A549 (cell line): Measurements from ENCODE around the gene BARX1. TPM values are rescaled to one million over a fixed set of nuclear protein-coding genes. Genes with fewer than 3 reads are reported as not detected.

Source experiments
- ATAC-seq, 2 experiments: fragments of 200-7000 bp in 1 of 2; fragments of >200 bp in 1 of 2; cut with Nextera tagmentation in 1 of 2; cut with Tn5 transposase in 1 of 2; 3 replicates each; pipeline versions ENCODE4 v1.8.0 to v1.9.1; 2018 to 2020; ENCODE audit warnings: mild to moderate bottlenecking in 1 of 2, moderate library complexity in 1 of 2
- CTCF ChIA-PET: fragments of 300-600 bp; sonication (Branson Sonifier 250); formaldehyde crosslinking; extraction: SDS; loops from one replicate; lab custom pipeline; 2021; ENCODE audit warnings: antibody characterized with exemption, inconsistent platforms; lab: Yijun Ruan, JAX
- POLR2A ChIA-PET: fragments of 350-600 bp; formaldehyde crosslinking; extraction: SDS; loops from one replicate; lab custom pipeline; 2021; ENCODE audit warnings: antibody characterized with exemption, inconsistent platforms; lab: Yijun Ruan, JAX
- DNase-seq, 2 experiments: peaks; one replicate each; pipeline versions ENCODE4 v3.0.0 to v3.0.0-alpha.2; 2011 to 2016; ENCODE audit warnings: low read depth in 1 of 2, low spot score in 1 of 2
- FAIRE-seq: peaks from 2 replicates; lab custom pipeline; 2011; peaks lifted over from hg19 to GRCh38; lab: Jason Lieb, UNC
- H3K27ac ChIP-seq, 2 experiments: fragments of >200 bp; sonication (Bioruptor Twin); formaldehyde crosslinking; 3 replicates each; pipeline ENCODE4 v1.5.1; 2016 to 2017
- H3K4me1 ChIP-seq: fragments of >200 bp; sonication (Bioruptor Twin); formaldehyde crosslinking; 3 replicates; pipeline ENCODE4 v1.6.1; 2016
- H3K4me2 ChIP-seq: fragments of >200 bp; sonication (Bioruptor Twin); formaldehyde crosslinking; 3 replicates; pipeline ENCODE4 v1.6.1; 2016
- H3K4me3 ChIP-seq: fragments of >200 bp; sonication (Bioruptor Twin); formaldehyde crosslinking; 3 replicates; pipeline ENCODE4 v1.5.1; 2016
- H3K9me3 ChIP-seq: fragments of >200 bp; sonication (Bioruptor Twin); formaldehyde crosslinking; 3 replicates; pipeline ENCODE4 v1.6.1; 2016
- CBX2 ChIP-seq: fragments of 200-600 bp; sonication (generic); IDR thresholded peaks from 2 replicates; pipeline ENCODE4 v1.6.1; 2016; ENCODE audit warnings: low read depth, mild to moderate bottlenecking, borderline replicate concordance
- EHF ChIP-seq: fragments of 250-450 bp; sonication (Bioruptor Pico); IDR thresholded peaks from 2 replicates; pipeline ENCODE4 v1.5.0; 2020; ENCODE audit warnings: mild to moderate bottlenecking
- EHMT2 ChIP-seq: fragments of 200-600 bp; sonication (generic); IDR thresholded peaks from 2 replicates; pipeline ENCODE4 v1.6.1; 2016; ENCODE audit warnings: antibody characterized with exemption, low read depth, mild to moderate bottlenecking, moderate library complexity
- FOSB ChIP-seq: fragments of 250-450 bp; sonication (Bioruptor Pico); IDR thresholded peaks from 2 replicates; pipeline ENCODE4 v1.5.0; 2020; ENCODE audit warnings: mild to moderate bottlenecking, moderate library complexity
- FOXS1 ChIP-seq: fragments of 250-450 bp; sonication (Bioruptor Pico); IDR thresholded peaks from 2 replicates; pipeline ENCODE4 v1.5.0; 2020; ENCODE audit warnings: mild to moderate bottlenecking, moderate library complexity
- GATA3 ChIP-seq: IDR thresholded peaks from 2 replicates; pipeline ENCODE4 v1.6.1; 2012; ENCODE audit warnings: borderline replicate concordance
- HDAC2 ChIP-seq: fragments of 200-600 bp; sonication (generic); IDR thresholded peaks from 2 replicates; pipeline ENCODE4 v1.6.1; 2016
- HEYL ChIP-seq: fragments of 250-450 bp; sonication (Bioruptor Pico); IDR thresholded peaks from 2 replicates; pipeline ENCODE4 v1.8.0; 2021; ENCODE audit warnings: mild to moderate bottlenecking, moderate library complexity
- HMGXB4 ChIP-seq: fragments of 250-450 bp; sonication (Bioruptor Pico); IDR thresholded peaks from 2 replicates; pipeline ENCODE4 v1.5.0; 2021; ENCODE audit warnings: mild to moderate bottlenecking, moderate library complexity, borderline replicate concordance
- HOXB13 ChIP-seq: fragments of 250-450 bp; sonication (Bioruptor Pico); IDR thresholded peaks from 2 replicates; pipeline ENCODE4 v1.5.0; 2020; ENCODE audit warnings: low read depth, mild to moderate bottlenecking, moderate library complexity
- JUNB ChIP-seq: fragments of >200 bp; sonication (Bioruptor Twin); formaldehyde crosslinking; IDR thresholded peaks from 2 replicates; pipeline ENCODE4 v1.6.1; 2016
- MAZ ChIP-seq: fragments of 150-350 bp; IDR thresholded peaks from 2 replicates; pipeline ENCODE4 v1.6.1; 2014; ENCODE audit warnings: antibody characterized with exemption, low read depth, low read length, borderline replicate concordance
- NFE2L2 ChIP-seq: fragments of 150-350 bp; conservative IDR thresholded peaks from 2 replicates; pipeline ENCODE4 v1.6.1; 2014; ENCODE audit warnings: low read length
- NPAS2 ChIP-seq: fragments of 250-450 bp; sonication (Bioruptor Pico); IDR thresholded peaks from 2 replicates; pipeline ENCODE4 v1.8.0; 2022; ENCODE audit warnings: mild to moderate bottlenecking, moderate library complexity, borderline replicate concordance
- NR3C1 ChIP-seq: fragments of >200 bp; sonication (Bioruptor Twin); formaldehyde crosslinking; IDR thresholded peaks from 3 replicates; pipeline ENCODE4 v1.6.1; 2017
- POLR2AphosphoS2 ChIP-seq: conservative IDR thresholded peaks from 2 replicates; pipeline ENCODE4 v1.6.1; 2012; ENCODE audit warnings: low read length, improper control_type of control experiment, inconsistent platforms
- RAD21 ChIP-seq, 2 experiments: fragments of >200 bp in 1 of 2; sonication (Bioruptor Twin) in 1 of 2; formaldehyde crosslinking in 1 of 2; IDR thresholded peaks in 1 of 2; conservative IDR thresholded peaks in 1 of 2; 2 replicates in 1 of 2; 3 replicates in 1 of 2; pipeline ENCODE4 v1.6.1; 2012 to 2018; ENCODE audit warnings: inconsistent platforms in 1 of 2
- RARB ChIP-seq: fragments of 250-450 bp; sonication (Bioruptor Pico); IDR thresholded peaks from 2 replicates; pipeline ENCODE4 v1.8.0; 2021; ENCODE audit warnings: mild to moderate bottlenecking, moderate library complexity
- RFX5 ChIP-seq: fragments of 450-650 bp; IDR thresholded peaks from 2 replicates; pipeline ENCODE4 v1.7.1; 2014; ENCODE audit warnings: antibody characterized with exemption, mild to moderate bottlenecking, moderate library complexity
- SREBF2 ChIP-seq: fragments of 450-650 bp; IDR thresholded peaks from 2 replicates; pipeline ENCODE4 v1.6.1; 2014; ENCODE audit warnings: mild to moderate bottlenecking, moderate library complexity
- TP53 ChIP-seq: fragments of 250-450 bp; sonication (Bioruptor Pico); IDR thresholded peaks from 2 replicates; pipeline ENCODE4 v1.5.0; 2021; ENCODE audit warnings: mild to moderate bottlenecking, moderate library complexity
- USF2 ChIP-seq: fragments of 450-650 bp; IDR thresholded peaks from 2 replicates; pipeline ENCODE4 v1.6.1; 2014; ENCODE audit warnings: antibody characterized with exemption
- ZNF302 ChIP-seq: fragments of 250-450 bp; sonication (Bioruptor Pico); IDR thresholded peaks from 2 replicates; pipeline ENCODE4 v1.9.0; 2021; ENCODE audit warnings: inconsistent platforms, mild to moderate bottlenecking, moderate library complexity
- WGBS: methylation state at CpG from one replicate; pipeline ENCODE4 v1.1.6; 2017; ENCODE audit errors: missing lambda C conversion rate; 5-methylcytosine and 5-hydroxymethylcytosine counted together
- polyA plus RNA-seq, 4 experiments: library from polyadenylated mRNA; depleted of rRNA in 3 of 4; stranded (reverse); fragments of >200 nt; fragmentation: RNase III in 1 of 4; extraction: RNeasy Plus Mini Kit Qiagen cat#74134 plus additional on column Dnase treatment in 1 of 4; gene quantifications; 2 replicates in 3 of 4; 3 replicates in 1 of 4; pipeline ENCODE4 v1.2.3, GENCODE V29; 2011 to 2017

BARX1 gene
- polyA plus RNA-seq, 2 of the 4 experiments (the other 2 are of a cell fraction): 3.5 to 7.3 TPM

- peak; percentile 15 to 25; a peak in 5 of 6 replicates for ATAC-seq
- no peak for TF ChIP-seq HOXB13 (CRISPR knock-in tag)
- TF ChIP-seq, all 56 proteins: peak for 0
- H3K27ac ChIP-seq: peak overlapping the region; percentile 51 to 88; a peak in 5 of 6 replicates
- 70% methylated on average over 17 of the region's 67 CpGs for WGBS
- no peaks in the 10 kb centered on the region; the same call in 2 of the 3 replicates for H3K4me1 ChIP-seq
- POLR2A ChIA-PET: no interaction called here
- peak overlapping the region; percentile 49 for H3K4me3 ChIP-seq
- FAIRE-seq (no peak), DNase-seq (no peak)
- CTCF ChIA-PET: interaction anchor here (0.6 to 10.0 kb wide), 3 partner anchors 8 to 259 kb away, joined by 4 to 56 read pairs (median 6); no protein-coding TSS in a partner anchor
- H3K4me2 ChIP-seq: peak overlapping the region; percentile 87
- H3K9me3 ChIP-seq: no peaks in the 10 kb centered on the region
Measured at GRCh38 chr9:93954434-93955061, 607 bp downstream of the BARX1 start.

GRCh38 chr9:93953496-93954433, 1.4 kb downstream of the BARX1 start:
- Histone ChIP-seq H3K4me2 (no peak overlapping the region), H3K4me1 (no peaks in the 10 kb centered on the region; the same call in 2 of the 3 replicates), H3K9me3 (no peaks in the 10 kb centered on the region), H3K4me3 (no peak overlapping the region), H3K27ac (no peak overlapping the region)
- POLR2A ChIA-PET: no interaction called here
- WGBS: 91% methylated on average over 43 of the region's 49 CpGs
- peak in 1 of 2 experiments; percentile 8; a peak in 3 of 6 replicates for ATAC-seq
- CTCF ChIA-PET: interaction anchor here (1.1 to 10.0 kb wide), 3 partner anchors 9 to 260 kb away, joined by 4 to 56 read pairs (median 6); no protein-coding TSS in a partner anchor
- DNase-seq: no peak
- TF ChIP-seq HEYL (CRISPR knock-in tag) (no peak), NR3C1 (no peak), USF2 (no peak), NFE2L2 (no peak), EHF (CRISPR knock-in tag) (no peak), NPAS2 (CRISPR knock-in tag) (no peak), SREBF2 (no peak), HDAC2 (no peak), RARB (no peak), CBX2 (no peak), RFX5 (no peak), ZNF302 (no peak), POLR2AphosphoS2 (no peak), GATA3 (no peak), FOXS1 (CRISPR knock-in tag) (no peak), EHMT2 (no peak), RAD21 (conservative IDR thresholded peaks at IDR 0.05 in 1 of 2, IDR thresholded peaks at IDR 0.05 in 1 of 2) (no peak), MAZ (no peak), FOSB (no peak)
- no peak for FAIRE-seq

- Histone ChIP-seq H3K4me1 (no peaks in the 10 kb centered on the region; the same call in 2 of the 3 replicates), H3K4me2 (no peak overlapping the region), H3K9me3 (no peaks in the 10 kb centered on the region), H3K4me3 (no peak overlapping the region), H3K27ac (no peak overlapping the region)
- no peak for TF ChIP-seq TP53
- TF ChIP-seq HDAC2: no peak
- TF ChIP-seq JUNB: no peak
- TF ChIP-seq NFE2L2: no peak
- no peak for TF ChIP-seq HMGXB4
- TF ChIP-seq RAD21 (conservative IDR thresholded peaks at IDR 0.05 in 1 of 2, IDR thresholded peaks at IDR 0.05 in 1 of 2): no peak
- FAIRE-seq: no peak
- no peak for ATAC-seq
- POLR2A ChIA-PET: no interaction called here
- CTCF ChIA-PET: interaction anchor here (0.9 to 10.0 kb wide), 3 partner anchors 10 to 125 kb away, joined by 3 to 56 read pairs (median 4); no protein-coding TSS in a partner anchor
- no peak for DNase-seq
- 93% methylated on average over 38 of the region's 55 CpGs for WGBS
Measured at GRCh38 chr9:93952784-93953495, 2.2 kb downstream of the BARX1 start.
